ENCODE results near the gene NHLRC2. TPM values are rescaled to one million over a fixed set of nuclear protein-coding genes. Genes with fewer than 3 reads are reported as not detected.

The NHLRC2 gene
- total RNA-seq, 6 experiments from 2014 or later = 14.5 to 28.4 (median 23.0) TPM

GRCh38 chr10:113945687-113946085, 91.2 kb downstream of the NHLRC2 start:
- WGBS (ENCODE audit: insufficient coverage, low coverage, low lambda C conversion rate, missing lambda C conversion rate) = 82% methylated on average over 2 of the region's 4 CpGs
- no peak for ATAC-seq
- H3K9me3 ChIP-seq = no peaks in the 10 kb centered on the region
- H3K27me3 ChIP-seq = no peaks in the 10 kb centered on the region
- H3K27ac ChIP-seq = no peak overlapping the region
- H3K36me3 ChIP-seq = no peaks in the 10 kb centered on the region
- TF ChIP-seq POLR2A (IDR thresholded peaks at IDR 0.05) = no peak
- no peak for TF ChIP-seq CTCF (IDR thresholded peaks at IDR 0.05)
- intact Hi-C loops (cut with DNase I) = no loop called here
- no peak for DNase-seq
- H3K4me3 ChIP-seq = no peak overlapping the region
- H3K4me1 ChIP-seq = peaks cover 0 to 14% (median 7%) of the 10 kb centered on the region in 4 donors

DNA sequence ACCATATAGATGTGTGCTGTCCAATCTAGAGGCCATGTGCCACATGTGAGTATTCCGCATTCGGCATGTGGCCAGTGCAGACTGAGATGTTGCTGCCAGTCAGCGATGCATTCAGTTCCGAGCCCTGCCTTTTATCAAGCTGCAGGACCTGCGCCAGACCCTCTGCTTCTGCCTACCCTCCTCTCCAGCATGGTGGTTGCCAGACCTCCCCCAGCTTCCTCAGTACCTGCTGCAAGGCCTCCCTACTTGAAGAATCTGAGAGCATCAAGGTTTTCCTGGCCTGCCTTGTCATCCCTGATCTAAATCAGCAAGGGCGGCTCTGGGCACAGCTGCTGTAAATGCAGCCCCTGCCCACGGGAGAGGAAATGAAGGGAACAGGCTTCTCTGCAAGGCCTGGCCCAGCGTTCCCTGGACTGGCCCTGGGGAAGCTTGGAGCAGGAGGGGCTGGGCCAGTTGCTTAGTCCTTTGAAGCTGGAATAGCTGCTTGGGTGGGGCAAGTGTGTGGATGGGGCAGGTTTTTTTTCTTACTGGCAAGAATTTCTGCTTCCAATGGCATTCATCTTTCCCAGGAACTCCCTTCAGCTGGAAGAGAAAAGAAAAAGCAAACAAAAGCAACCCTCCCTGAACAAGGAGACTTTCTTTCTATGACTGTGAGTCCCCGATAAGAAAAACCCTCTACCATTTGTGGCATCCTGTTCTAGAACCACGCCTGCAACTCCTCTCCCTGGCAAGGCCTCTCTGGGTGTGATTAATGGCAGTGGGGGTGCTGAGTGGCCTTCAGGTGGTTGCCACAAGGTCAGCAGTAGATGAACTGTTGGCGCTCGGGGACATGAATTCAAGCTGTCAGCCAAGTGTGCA, 93.0 kb downstream of the NHLRC2 start:
- no peak for TF ChIP-seq CTCF (IDR thresholded peaks at IDR 0.05)
- no peak for TF ChIP-seq POLR2A (IDR thresholded peaks at IDR 0.05)
- H3K27ac ChIP-seq = no peak overlapping the region
- intact Hi-C loops (cut with DNase I) = no loop called here
- 71% methylated on average over 8 of the region's 12 CpGs for WGBS (ENCODE audit: insufficient coverage, low coverage, low lambda C conversion rate, missing lambda C conversion rate)
- DNase-seq = no peak
- no peak overlapping the region for H3K4me3 ChIP-seq
- ATAC-seq = no peak
- H3K36me3 ChIP-seq = no peaks in the 10 kb centered on the region
- no peaks in the 10 kb centered on the region for H3K27me3 ChIP-seq
- no peaks in the 10 kb centered on the region for H3K4me1 ChIP-seq
- no peaks in the 10 kb centered on the region for H3K9me3 ChIP-seq

GRCh38 chr10:113948048-113948447, 93.6 kb downstream of the NHLRC2 start:
- H3K4me1 ChIP-seq = no peaks in the 10 kb centered on the region
- no peaks in the 10 kb centered on the region for H3K9me3 ChIP-seq
- 68% methylated on average over 4 of the region's 4 CpGs for whole genome bisulfite sequencing (ENCODE audit: insufficient coverage, low coverage, low lambda C conversion rate, missing lambda C conversion rate)
- H3K36me3 ChIP-seq = no peaks in the 10 kb centered on the region
- TF ChIP-seq POLR2A (IDR thresholded peaks at IDR 0.05) (no peak), CTCF (IDR thresholded peaks at IDR 0.05) (no peak)
- intact Hi-C loops (cut with DNase I) = no loop called here
- DNase-seq (no peak), ATAC-seq (no peak)
- H3K4me3 ChIP-seq = no peak overlapping the region
- H3K27ac ChIP-seq = no peak overlapping the region
- H3K27me3 ChIP-seq = no peaks in the 10 kb centered on the region

GRCh38 chr10:113950268-113950667, 95.8 kb downstream of the NHLRC2 start:
- TF ChIP-seq CTCF (IDR thresholded peaks at IDR 0.05) (no peak), POLR2A (IDR thresholded peaks at IDR 0.05) (no peak)
- no peak for DNase-seq
- no peak overlapping the region for H3K27ac ChIP-seq
- no peaks in the 10 kb centered on the region for H3K27me3 ChIP-seq
- no peaks in the 10 kb centered on the region for H3K36me3 ChIP-seq
- H3K9me3 ChIP-seq = no peaks in the 10 kb centered on the region
- no peak for ATAC-seq
- intact Hi-C loops (cut with DNase I) = no loop called here
- H3K4me1 ChIP-seq = no peaks in the 10 kb centered on the region
- H3K4me3 ChIP-seq = no peak overlapping the region
